Effector memory CD8-positive, alpha-beta T cell (primary cell): ENCODE measurements around the gene TECTA.
"Not testable (repeated sequence)": the region's sequence is repeated elsewhere in the genome, so short reads cannot be mapped to it uniquely, and the experiment has no call there.

ENCODE experiments used
- ATAC-seq: fragments of 150-1000 bp; cut with Tn5 transposase; replicated peaks from 2 replicates; pipeline ENCODE4 v1.10.0; 2021; ENCODE audit warnings: mild to moderate bottlenecking, moderate library complexity
- DNase-seq, 3 experiments: peaks; one replicate each; pipeline ENCODE4 v3.0.0; 2021
- H3K27ac Mint-ChIP-seq, 2 donors: one replicate each; pipeline ENCODE4 v1.8.0; 2022; ENCODE audit warnings: mild to moderate bottlenecking in 2 of 2, mixed read lengths in 2 of 2, moderate library complexity in 2 of 2
- H3K27me3 Mint-ChIP-seq, 2 donors: one replicate each; pipeline ENCODE4 v1.8.0; 2022; ENCODE audit warnings: mixed read lengths in 2 of 2
- H3K36me3 Mint-ChIP-seq: one replicate; pipeline ENCODE4 v1.8.0; 2022; ENCODE audit warnings: mild to moderate bottlenecking, moderate library complexity, mixed read lengths; ENCODE audit not compliant: insufficient read depth
- H3K4me1 Mint-ChIP-seq, 2 donors: one replicate each; pipeline ENCODE4 v1.8.0; 2022; ENCODE audit warnings: low read depth in 2 of 2, mixed read lengths in 2 of 2
- H3K4me3 Mint-ChIP-seq, 2 donors: one replicate each; pipeline ENCODE4 v1.8.0; 2022; ENCODE audit warnings: mild to moderate bottlenecking in 2 of 2, mixed read lengths in 2 of 2, moderate library complexity in 2 of 2
- H3K9me3 Mint-ChIP-seq, 2 donors: one replicate each; pipeline ENCODE4 v1.8.0; 2022; ENCODE audit warnings: mixed read lengths in 2 of 2

TECTA gene

DNA sequence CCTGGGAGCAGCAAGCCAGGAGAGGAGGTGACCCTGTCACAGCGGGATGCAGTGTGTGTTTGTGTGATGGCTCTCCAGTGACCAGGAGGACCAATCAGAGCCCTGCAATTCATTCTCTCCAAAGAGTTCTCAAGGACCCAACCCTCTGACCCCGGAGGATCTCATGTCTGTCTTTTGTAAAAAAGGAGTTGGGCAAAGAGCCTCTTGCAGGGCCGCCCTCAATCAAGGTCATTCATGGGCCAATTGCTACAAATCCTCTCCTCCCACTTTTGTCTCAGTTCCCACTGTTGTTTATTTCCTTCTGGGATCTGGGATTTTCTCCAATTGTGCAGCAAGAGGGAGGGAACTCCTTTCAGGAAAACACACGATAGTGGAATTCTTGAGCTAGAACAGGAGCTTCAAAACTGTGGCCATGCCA, 4.0 kb downstream of the TECTA start:
- H3K4me1 Mint-ChIP-seq, result no peaks in the 10 kb centered on the region
- H3K9me3 Mint-ChIP-seq, result no peaks in the 10 kb centered on the region
- ATAC-seq (no peak), DNase-seq (no peak)
- no peaks in the 10 kb centered on the region for H3K36me3 Mint-ChIP-seq
- no peak overlapping the region for H3K27ac Mint-ChIP-seq
- no peak overlapping the region for H3K4me3 Mint-ChIP-seq
- peaks cover 0 to 9% of the 10 kb centered on the region in 2 donors for H3K27me3 Mint-ChIP-seq

DNA sequence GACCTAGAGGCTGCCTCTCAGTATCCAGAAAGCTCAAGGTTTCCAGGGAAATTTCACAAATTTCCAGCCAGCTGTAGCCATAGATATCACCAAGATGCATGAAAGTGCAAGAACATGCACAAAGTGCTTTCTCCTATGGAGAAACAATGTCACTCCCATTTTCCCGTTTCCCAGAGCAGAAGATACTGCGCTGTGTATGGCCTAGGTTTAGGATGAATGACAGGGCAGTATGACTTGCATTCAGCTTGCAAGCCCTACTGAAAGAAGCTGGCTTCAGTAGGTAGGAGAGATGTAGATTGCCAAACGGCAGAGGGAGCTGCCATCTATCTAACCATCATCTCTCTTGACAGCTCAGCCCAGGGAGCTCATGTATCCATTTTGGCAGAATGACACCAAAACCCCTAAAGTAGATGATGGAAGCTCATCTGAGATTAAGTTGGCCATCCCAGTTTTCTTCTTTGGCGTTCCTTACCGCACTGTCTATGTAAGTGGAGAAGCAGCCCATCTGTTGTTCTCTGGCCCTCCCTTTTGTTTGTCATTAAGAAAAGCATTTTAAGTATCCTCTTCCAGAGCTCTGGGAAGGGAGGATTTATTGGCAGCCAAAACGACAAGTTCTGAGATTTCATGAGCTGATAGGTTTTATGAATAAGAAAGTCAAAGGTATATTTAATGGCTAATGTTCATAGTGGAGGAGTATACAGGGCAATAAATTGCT, 4.6 kb downstream of the TECTA start:
- Mint-ChIP-seq H3K27ac (no peak overlapping the region), H3K4me1 (no peaks in the 10 kb centered on the region), H3K36me3 (no peaks in the 10 kb centered on the region), H3K9me3 (no peaks in the 10 kb centered on the region), H3K27me3 (peaks cover 0 to 9% of the 10 kb centered on the region in 2 donors), H3K4me3 (no peak overlapping the region)
- DNase-seq, result no peak
- ATAC-seq, result no peak

DNA sequence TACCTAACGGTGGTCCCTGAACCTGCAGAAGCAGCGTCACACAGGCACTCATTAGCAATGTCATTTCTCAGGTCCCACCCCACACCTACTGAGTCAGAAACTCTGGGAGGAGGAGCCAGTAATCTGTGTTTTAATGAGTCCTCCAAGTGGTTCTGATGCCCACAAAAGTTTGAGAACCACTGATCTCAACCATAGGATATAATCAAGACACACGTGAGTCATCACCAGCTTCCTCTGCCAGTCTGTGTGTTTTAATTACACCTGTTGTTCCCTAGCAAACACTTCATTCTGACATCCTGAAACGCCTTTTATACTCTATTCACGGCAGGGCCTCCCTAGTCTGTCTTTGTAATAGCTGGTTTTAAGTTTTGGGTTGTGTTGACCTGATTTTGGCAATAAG, 5.8 kb downstream of the TECTA start:
- Mint-ChIP-seq H3K9me3 (no peaks in the 10 kb centered on the region), H3K4me1 (no peaks in the 10 kb centered on the region), H3K27ac (no peak overlapping the region), H3K4me3 (no peak overlapping the region), H3K36me3 (no peaks in the 10 kb centered on the region), H3K27me3 (peaks cover 11 to 15% of the 10 kb centered on the region in 2 donors)
- ATAC-seq, result no peak
- no peak for DNase-seq

DNA sequence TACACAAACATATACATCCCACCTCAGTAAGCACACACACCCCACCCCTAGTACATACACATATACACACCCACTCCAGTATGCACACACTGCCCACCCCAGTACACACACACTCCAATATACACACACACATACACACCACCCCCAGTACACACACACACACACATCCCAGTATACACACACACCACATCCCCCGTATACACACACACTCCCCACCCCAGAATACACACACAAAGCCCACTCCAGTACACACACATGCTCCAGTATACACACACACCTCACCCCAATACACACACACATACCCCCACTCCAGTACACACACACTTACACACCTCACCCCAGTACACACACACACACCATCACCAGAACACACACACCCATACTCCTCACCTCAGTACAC, 7.4 kb downstream of the TECTA start:
- peaks cover 1 to 3% of the 10 kb centered on the region in 2 donors for H3K4me1 Mint-ChIP-seq
- no peak for DNase-seq
- no peak for ATAC-seq

DNA sequence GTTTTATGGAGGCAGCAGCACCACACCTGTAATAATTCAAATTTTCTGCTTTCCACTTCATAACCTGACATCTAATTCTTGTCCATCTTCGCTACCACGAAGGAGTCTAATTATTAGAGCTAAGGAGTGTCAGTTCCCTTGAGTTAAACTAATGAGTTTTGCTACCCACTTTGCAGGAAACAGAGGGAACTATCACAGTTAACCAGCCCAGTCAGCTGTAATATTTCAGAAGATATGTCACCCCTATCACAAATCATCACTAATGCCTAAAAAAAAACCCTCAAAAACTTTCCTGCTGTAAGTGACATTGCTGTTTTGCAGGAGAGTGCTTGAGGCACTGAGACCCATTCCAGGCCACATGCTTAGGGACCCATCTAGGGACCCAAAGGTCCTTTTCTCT, 8.4 kb downstream of the TECTA start:
- Mint-ChIP-seq H3K4me1 (peaks cover 1 to 3% of the 10 kb centered on the region in 2 donors), H3K36me3 (no peaks in the 10 kb centered on the region), H3K9me3 (no peaks in the 10 kb centered on the region), H3K4me3 (no peak overlapping the region), H3K27me3 (peaks cover 20 to 33% of the 10 kb centered on the region in 2 donors), H3K27ac (no peak overlapping the region)
- ATAC-seq (no peak), DNase-seq (no peak)

More for the DNA sequence above, 7.4 kb downstream of the TECTA start:
- H3K27ac Mint-ChIP-seq, result no peak overlapping the region
- H3K4me3 Mint-ChIP-seq, result no peak overlapping the region
- peaks cover 20 to 27% of the 10 kb centered on the region in 2 donors for H3K27me3 Mint-ChIP-seq
- no peaks in the 10 kb centered on the region for H3K36me3 Mint-ChIP-seq
- no peaks in the 10 kb centered on the region for H3K9me3 Mint-ChIP-seq

DNA sequence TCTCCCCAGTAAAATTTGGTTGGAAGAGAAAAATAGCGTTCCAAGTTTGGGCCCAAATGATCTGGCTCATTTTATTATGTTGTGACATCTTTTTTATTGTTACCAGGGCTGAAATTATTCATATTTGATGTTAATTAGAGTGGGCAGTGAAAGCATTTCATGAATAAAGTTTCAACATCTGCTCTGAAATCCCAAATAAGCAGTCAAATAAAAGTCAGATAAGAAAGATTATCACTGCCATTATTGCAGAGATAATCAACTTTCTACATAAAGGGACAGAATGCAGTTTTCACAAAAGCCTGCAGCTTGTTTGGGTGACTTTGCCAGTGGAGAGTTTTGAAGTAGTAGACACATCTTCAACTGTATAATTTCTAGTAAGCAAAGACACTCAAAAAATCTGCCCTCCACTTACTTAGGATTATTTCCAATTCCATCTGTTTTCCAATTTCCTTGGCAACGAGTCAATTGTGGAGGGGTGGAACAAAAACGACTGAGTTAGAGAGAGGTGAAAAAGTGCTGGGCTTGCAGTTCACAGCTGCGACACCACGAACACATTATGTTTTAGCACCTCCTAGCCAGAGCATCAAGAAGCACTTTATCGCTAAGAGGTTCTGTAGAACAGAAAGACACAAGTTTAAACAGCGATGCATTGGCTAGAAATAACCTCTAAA, 9.0 kb downstream of the TECTA start:
- H3K36me3 Mint-ChIP-seq, result no peaks in the 10 kb centered on the region
- H3K27me3 Mint-ChIP-seq, result peaks cover 20 to 30% of the 10 kb centered on the region in 2 donors
- H3K9me3 Mint-ChIP-seq, result no peaks in the 10 kb centered on the region
- no peak overlapping the region for H3K4me3 Mint-ChIP-seq
- no peak overlapping the region for H3K27ac Mint-ChIP-seq
- H3K4me1 Mint-ChIP-seq, result peaks cover 1 to 3% of the 10 kb centered on the region in 2 donors
- DNase-seq, result no peak
- no peak for ATAC-seq

DNA sequence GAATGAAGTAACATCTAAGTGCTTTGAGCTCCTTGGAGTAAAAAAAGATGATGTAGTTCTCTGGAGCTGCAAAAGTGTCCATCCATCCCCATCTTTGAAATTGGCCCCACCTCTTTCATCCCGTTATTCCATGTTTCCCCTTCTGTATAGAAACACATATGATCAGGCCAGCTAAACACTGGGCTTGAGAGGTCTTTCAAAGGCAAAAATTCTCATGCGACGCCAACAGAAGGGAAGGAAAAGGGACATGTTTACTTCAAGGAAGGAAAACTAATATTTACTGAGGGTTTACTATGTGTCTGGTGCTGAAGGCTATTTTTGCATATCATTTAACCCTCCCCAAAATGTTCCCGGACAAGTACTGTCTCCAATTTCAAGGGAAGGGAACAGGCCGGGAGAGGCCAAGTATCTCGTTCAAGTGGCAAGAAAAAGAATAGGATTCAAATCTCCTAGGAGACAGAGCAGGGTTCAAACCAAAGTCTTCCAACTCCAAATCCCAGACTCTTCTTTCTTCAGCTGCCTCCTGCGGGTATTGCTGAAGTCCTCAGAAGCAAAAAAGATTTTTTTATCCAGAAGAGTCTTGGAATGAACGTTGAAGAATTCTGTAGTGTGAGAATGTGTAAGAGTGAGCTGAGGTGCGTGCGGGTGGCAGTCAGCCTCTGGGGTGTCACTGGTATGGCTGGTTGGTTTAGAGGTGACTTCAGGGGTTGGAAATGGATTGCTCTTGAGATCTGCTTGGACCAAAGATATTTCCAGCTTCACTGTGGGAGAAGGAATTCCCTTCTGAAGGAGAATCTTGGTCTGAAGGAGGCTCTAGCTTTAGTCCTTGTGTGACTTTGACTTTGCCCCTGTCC, 10.1 kb downstream of the TECTA start:
- H3K9me3 Mint-ChIP-seq, result no peaks in the 10 kb centered on the region
- H3K27ac Mint-ChIP-seq, result no peak overlapping the region
- peaks cover 29 to 40% of the 10 kb centered on the region in 2 donors for H3K27me3 Mint-ChIP-seq
- DNase-seq, result no peak
- H3K4me3 Mint-ChIP-seq, result no peak overlapping the region
- peaks cover 1 to 3% of the 10 kb centered on the region in 2 donors for H3K4me1 Mint-ChIP-seq
- no peaks in the 10 kb centered on the region for H3K36me3 Mint-ChIP-seq
- no peak for ATAC-seq

DNA sequence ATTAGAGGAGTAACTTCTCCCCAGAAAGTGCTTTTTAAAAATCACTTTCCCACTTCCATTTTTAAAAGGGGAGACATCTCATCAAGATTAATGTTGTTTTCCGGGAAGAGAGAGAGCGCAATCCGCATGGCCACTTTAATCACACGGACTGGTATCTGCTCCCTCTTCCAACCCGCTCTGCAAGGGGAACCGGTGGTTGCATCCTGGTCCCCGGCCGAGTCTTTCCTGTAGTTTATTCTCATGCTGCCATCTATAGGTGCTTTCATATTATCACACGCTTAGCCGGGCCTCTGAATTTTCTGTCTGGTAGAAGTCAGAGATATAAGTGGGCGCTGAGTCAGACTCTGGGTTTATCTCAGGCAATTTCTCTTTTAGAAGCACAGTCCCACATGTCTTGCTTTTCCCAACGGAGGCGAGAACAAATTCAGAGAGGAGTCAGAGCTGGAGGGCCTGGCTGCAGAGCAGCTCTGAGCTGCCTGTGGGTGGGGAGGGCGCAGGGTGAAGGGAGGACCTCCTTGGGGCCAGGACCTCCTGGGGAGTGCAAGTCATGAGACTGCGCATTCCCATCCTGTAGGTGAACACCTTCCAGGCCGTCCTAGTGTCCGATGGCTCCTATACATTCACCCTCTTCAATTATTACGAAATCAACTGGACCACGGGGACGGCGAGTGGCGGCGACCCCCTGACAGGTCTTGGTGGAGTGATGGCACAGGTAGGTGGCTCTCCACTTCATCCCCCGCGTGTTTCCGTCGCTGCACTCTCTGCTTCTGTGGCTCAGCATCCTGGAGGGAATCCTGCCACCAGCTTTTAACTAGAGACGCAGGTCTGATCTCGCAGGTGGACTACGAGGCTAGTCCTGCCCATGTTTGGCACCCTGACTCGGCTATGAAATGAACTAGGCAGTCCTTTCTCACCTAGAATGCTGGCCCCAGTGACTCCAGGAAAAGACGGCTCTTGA, 11.7 kb downstream of the TECTA start:
- DNase-seq (peak in 1 of 3 experiments; percentile 10), ATAC-seq (peak; percentile 35)
- peaks cover 1 to 3% of the 10 kb centered on the region in 2 donors for H3K4me1 Mint-ChIP-seq
- H3K36me3 Mint-ChIP-seq, result no peaks in the 10 kb centered on the region
- no peak overlapping the region for H3K27ac Mint-ChIP-seq
- peaks cover 29 to 49% of the 10 kb centered on the region in 2 donors for H3K27me3 Mint-ChIP-seq
- H3K4me3 Mint-ChIP-seq, result no peak overlapping the region
- H3K9me3 Mint-ChIP-seq, result no peaks in the 10 kb centered on the region

DNA sequence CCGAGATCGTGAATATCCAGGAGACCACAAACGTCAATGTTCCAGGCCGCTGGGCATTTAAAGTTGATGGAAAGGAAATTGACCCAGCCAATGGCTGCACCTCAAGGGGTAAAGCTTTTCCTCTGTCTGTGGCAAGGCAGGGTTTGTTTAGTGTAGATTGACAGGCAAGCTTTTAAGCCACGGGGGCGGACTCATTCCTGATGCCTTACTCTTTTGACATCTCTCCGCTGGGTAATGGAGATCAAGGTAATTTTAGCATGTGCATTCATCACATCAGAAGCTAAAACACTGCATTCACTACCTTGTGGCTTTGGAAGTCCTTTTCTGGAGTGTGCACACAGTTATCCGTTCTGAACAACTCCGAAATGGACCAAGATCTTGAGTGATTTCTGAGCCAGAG, 12.6 kb downstream of the TECTA start:
- H3K4me3 Mint-ChIP-seq, result no peak overlapping the region
- H3K4me1 Mint-ChIP-seq, result peaks cover 1 to 3% of the 10 kb centered on the region in 2 donors
- DNase-seq (no peak), ATAC-seq (no peak)
- no peaks in the 10 kb centered on the region for H3K36me3 Mint-ChIP-seq
- H3K27me3 Mint-ChIP-seq, result peaks cover 29 to 56% of the 10 kb centered on the region in 2 donors
- no peak overlapping the region for H3K27ac Mint-ChIP-seq
- no peaks in the 10 kb centered on the region for H3K9me3 Mint-ChIP-seq

DNA sequence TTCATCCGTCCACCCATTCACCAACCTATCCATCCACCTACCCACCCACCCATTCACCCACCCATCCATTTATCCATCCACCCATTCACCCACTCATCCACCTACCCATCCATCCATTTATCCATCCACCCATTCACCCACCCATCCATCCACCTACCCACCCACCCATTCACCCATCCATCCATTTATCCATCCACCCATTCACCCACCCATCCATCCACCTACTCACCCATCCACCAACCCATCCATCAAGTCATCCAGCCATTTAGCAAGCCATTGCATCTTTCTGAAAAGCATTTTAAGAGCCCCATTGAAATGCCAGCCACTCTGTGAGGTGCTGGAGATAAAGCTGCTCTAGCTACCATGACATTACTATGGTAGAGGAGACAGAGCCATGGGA, 14.0 kb downstream of the TECTA start:
- H3K4me1 Mint-ChIP-seq, H3K36me3 Mint-ChIP-seq, ATAC-seq, H3K9me3 Mint-ChIP-seq, H3K27ac Mint-ChIP-seq, H3K4me3 Mint-ChIP-seq, DNase-seq: not testable (repeated sequence)
- H3K27me3 Mint-ChIP-seq, result peaks cover 29 to 64% of the 10 kb centered on the region in 2 donors

DNA sequence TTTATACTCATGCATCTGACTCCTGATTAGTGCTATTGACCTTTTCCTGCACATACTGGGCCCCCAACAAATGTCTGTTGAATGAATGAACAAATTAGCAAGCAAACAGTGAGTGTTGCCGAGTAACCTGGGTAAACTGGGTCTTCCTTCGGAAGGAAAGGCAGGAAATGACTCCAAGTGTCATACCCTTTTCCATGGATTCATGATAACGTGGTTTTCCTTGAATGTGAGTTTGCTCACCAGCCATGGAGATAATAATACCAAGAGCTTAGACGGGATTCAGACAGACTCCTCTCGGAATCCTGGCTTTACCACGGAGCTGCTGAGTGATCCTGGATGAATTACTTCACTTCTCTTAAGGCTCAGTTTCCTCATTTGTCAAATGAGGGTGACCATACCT, 16.7 kb downstream of the TECTA start:
- no peak overlapping the region for H3K27ac Mint-ChIP-seq
- no peak overlapping the region for H3K4me3 Mint-ChIP-seq
- H3K27me3 Mint-ChIP-seq, result peaks cover 10 to 59% of the 10 kb centered on the region in 2 donors
- peaks cover 0 to under 1% of the 10 kb centered on the region in 2 donors for H3K4me1 Mint-ChIP-seq
- DNase-seq (no peak), ATAC-seq (no peak)
- H3K9me3 Mint-ChIP-seq, result peaks cover 0 to 5% of the 10 kb centered on the region in 2 donors
- H3K36me3 Mint-ChIP-seq, result no peaks in the 10 kb centered on the region

DNA sequence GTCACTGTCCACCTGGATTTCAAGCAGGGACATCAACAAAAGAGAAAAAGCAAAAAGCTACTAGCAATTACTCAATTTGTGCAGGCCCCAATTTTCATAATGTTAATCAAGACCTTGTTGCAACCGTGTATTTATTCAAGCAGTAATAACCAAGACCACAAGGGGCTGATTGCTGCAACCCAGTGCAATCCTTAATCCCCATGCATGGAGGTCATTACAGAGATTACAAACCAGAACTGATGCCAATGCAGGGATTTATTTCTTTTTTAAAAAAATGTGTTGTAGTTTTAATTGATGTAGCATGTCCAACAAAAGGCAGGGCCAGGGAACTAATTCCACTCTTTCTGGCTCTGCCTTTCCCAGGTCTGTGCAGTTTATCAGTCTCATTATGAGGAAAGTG, 18.4 kb downstream of the TECTA start:
- H3K27ac Mint-ChIP-seq, result no peak overlapping the region
- H3K36me3 Mint-ChIP-seq, result no peaks in the 10 kb centered on the region
- H3K9me3 Mint-ChIP-seq, result peaks cover 8 to 12% of the 10 kb centered on the region in 2 donors
- no peaks in the 10 kb centered on the region for H3K4me1 Mint-ChIP-seq
- H3K4me3 Mint-ChIP-seq, result no peak overlapping the region
- peaks cover 9 to 43% of the 10 kb centered on the region in 2 donors for H3K27me3 Mint-ChIP-seq
- ATAC-seq (no peak), DNase-seq (no peak)
